GM12892 (cell line): ENCODE results near the gene RUVBL2.
A peak's percentile ranks its signal among the peaks of the same experiment; 100 is the strongest.

Experiments used
- DNase-seq: peaks from one replicate; pipeline ENCODE4 v3.0.0; 2011; ENCODE audit not compliant: insufficient read length
- FAIRE-seq: peaks from 2 replicates; lab custom pipeline; 2011; peaks lifted over from hg19 to GRCh38; lab: Jason Lieb, UNC
- POLR2A ChIP-seq: IDR thresholded peaks from 2 replicates; pipeline ENCODE4 v1.6.1; 2011; ENCODE audit warnings: low read depth, low read length, control low read depth
- POLR2AphosphoS5 ChIP-seq: IDR thresholded peaks from 2 replicates; pipeline ENCODE4 v1.6.1; 2011; ENCODE audit warnings: low read depth, low read length, control low read depth
- TAF1 ChIP-seq: IDR thresholded peaks from 2 replicates; pipeline ENCODE4 v1.6.1; 2011; ENCODE audit warnings: low read depth, mild to moderate bottlenecking, control low read depth, low read length, borderline replicate concordance

RUVBL2 gene

GRCh38 chr19:48997972-48998371, 4.3 kb downstream of the RUVBL2 start:
- FAIRE-seq = no peak
- DNase-seq = no peak
- TF ChIP-seq TAF1 (no peak), POLR2A (no peak), POLR2AphosphoS5 (no peak)

GRCh38 chr19:48999481-49000325, 6.0 kb downstream of the RUVBL2 start:
- no peak for DNase-seq
- FAIRE-seq = peak; percentile 79

GRCh38 chr19:49004133-49004532, 10.4 kb downstream of the RUVBL2 start:
- no peak for DNase-seq
- TF ChIP-seq POLR2A (no peak), POLR2AphosphoS5 (no peak), TAF1 (no peak)
- no peak for FAIRE-seq

More at GRCh38 chr19:48999481-49000325, 6.0 kb downstream of the RUVBL2 start:
- TF ChIP-seq POLR2A (no peak), TAF1 (no peak), POLR2AphosphoS5 (no peak)

GRCh38 chr19:49004964-49005614, 11.4 kb downstream of the RUVBL2 start:
- DNase-seq = no peak
- FAIRE-seq = no peak
- TF ChIP-seq TAF1 = no peak

GRCh38 chr19:49006905-49007304, 13.2 kb downstream of the RUVBL2 start:
- TF ChIP-seq POLR2A (no peak), TAF1 (no peak), POLR2AphosphoS5 (no peak)
- no peak for DNase-seq
- no peak for FAIRE-seq

- TF ChIP-seq POLR2A (no peak), TAF1 (no peak), POLR2AphosphoS5 (no peak)
- no peak for DNase-seq
- no peak for FAIRE-seq
Observed at GRCh38 chr19:49009828-49010227, 16.1 kb downstream of the RUVBL2 start.

- TF ChIP-seq TAF1 = no peak
- TF ChIP-seq POLR2AphosphoS5 = no peak
- TF ChIP-seq POLR2A = no peak
- FAIRE-seq (no peak), DNase-seq (no peak)
Observed at GRCh38 chr19:49010453-49010852, 16.8 kb downstream of the RUVBL2 start.

- FAIRE-seq (no peak), DNase-seq (no peak)
- no peak for TF ChIP-seq POLR2A
- TF ChIP-seq TAF1 = no peak
- no peak for TF ChIP-seq POLR2AphosphoS5
Observed at GRCh38 chr19:49011194-49011593, 17.5 kb downstream of the RUVBL2 start.

- FAIRE-seq (no peak), DNase-seq (no peak)
- no peak for TF ChIP-seq TAF1
- TF ChIP-seq POLR2AphosphoS5 = no peak
- TF ChIP-seq POLR2A = no peak
Observed at GRCh38 chr19:49014123-49014869, 20.6 kb downstream of the RUVBL2 start.

- TF ChIP-seq TAF1 = no peak
- TF ChIP-seq POLR2AphosphoS5 = no peak
- TF ChIP-seq POLR2A = no peak
- DNase-seq = no peak
- FAIRE-seq = no peak
Observed at GRCh38 chr19:49014870-49015255, 21.2 kb downstream of the RUVBL2 start.
